ENCODE data around the gene CASZ1. TPM values are rescaled to one million over a fixed set of nuclear protein-coding genes. Genes with fewer than 3 reads are reported as not detected.

The CASZ1 gene
- total RNA-seq, 1 donor from 2014 or later = 4.0 TPM

- Histone ChIP-seq H2AFZ (ENCODE audit: low read depth, low read length) (no peak overlapping the region), H3K4me2 (ENCODE audit: low read length) (no peak overlapping the region), H3K9ac (ENCODE audit: low read length) (no peak overlapping the region), H3K36me3 (ENCODE audit: insufficient read depth, low read length) (no peaks in the 10 kb centered on the region), H4K20me1 (ENCODE audit: insufficient read depth, low read length) (no peaks in the 10 kb centered on the region), H3K79me2 (ENCODE audit: insufficient read depth, low read length) (no peaks in the 10 kb centered on the region), H3K27me3 (ENCODE audit: insufficient read depth, low read length) (no peaks in the 10 kb centered on the region), H3K27ac (ENCODE audit: low read depth, low read length) (no peak overlapping the region), H3K4me1 (ENCODE audit: insufficient read depth, low read length) (peaks cover 3% of the 10 kb centered on the region), H3K4me3 (ENCODE audit: insufficient read depth, low read depth, low read length) (no peak overlapping the region), H3K9me3 (ENCODE audit: insufficient read depth, low read depth, low read length) (no peaks in the 10 kb centered on the region)
- Mint-ChIP-seq H3K27ac (ENCODE audit: unreplicated experiment) (no peak overlapping the region), H3K4me1 (ENCODE audit: low read depth, unreplicated experiment) (no peaks in the 10 kb centered on the region), H3K4me3 (ENCODE audit: unreplicated experiment) (no peak overlapping the region), H3K36me3 (ENCODE audit: low read depth, unreplicated experiment) (peaks cover 5% of the 10 kb centered on the region), H3K9me3 (ENCODE audit: unreplicated experiment) (no peaks in the 10 kb centered on the region), H3K27me3 (ENCODE audit: low read depth, unreplicated experiment) (no peaks in the 10 kb centered on the region)
- FAIRE-seq (no peak), DNase-seq (ENCODE audit: low read depth) (no peak)
- TF ChIP-seq, protein P1, sequence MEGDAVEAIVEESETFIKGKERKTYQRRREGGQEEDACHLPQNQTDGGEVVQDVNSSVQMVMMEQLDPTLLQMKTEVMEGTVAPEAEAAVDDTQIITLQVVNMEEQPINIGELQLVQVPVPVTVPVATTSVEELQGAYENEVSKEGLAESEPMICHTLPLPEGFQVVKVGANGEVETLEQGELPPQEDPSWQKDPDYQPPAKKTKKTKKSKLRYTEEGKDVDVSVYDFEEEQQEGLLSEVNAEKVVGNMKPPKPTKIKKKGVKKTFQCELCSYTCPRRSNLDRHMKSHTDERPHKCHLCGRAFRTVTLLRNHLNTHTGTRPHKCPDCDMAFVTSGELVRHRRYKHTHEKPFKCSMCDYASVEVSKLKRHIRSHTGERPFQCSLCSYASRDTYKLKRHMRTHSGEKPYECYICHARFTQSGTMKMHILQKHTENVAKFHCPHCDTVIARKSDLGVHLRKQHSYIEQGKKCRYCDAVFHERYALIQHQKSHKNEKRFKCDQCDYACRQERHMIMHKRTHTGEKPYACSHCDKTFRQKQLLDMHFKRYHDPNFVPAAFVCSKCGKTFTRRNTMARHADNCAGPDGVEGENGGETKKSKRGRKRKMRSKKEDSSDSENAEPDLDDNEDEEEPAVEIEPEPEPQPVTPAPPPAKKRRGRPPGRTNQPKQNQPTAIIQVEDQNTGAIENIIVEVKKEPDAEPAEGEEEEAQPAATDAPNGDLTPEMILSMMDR (IDR thresholded peaks at IDR 0.05; ENCODE audit: insufficient read depth, low read depth, low read length) = no peak
- TF ChIP-seq EZH2 (IDR thresholded peaks at IDR 0.05; ENCODE audit: insufficient read depth, low read length) = no peak
Measured at GRCh38 chr1:10630661-10631120, 165.8 kb downstream of the CASZ1 start.

DNA sequence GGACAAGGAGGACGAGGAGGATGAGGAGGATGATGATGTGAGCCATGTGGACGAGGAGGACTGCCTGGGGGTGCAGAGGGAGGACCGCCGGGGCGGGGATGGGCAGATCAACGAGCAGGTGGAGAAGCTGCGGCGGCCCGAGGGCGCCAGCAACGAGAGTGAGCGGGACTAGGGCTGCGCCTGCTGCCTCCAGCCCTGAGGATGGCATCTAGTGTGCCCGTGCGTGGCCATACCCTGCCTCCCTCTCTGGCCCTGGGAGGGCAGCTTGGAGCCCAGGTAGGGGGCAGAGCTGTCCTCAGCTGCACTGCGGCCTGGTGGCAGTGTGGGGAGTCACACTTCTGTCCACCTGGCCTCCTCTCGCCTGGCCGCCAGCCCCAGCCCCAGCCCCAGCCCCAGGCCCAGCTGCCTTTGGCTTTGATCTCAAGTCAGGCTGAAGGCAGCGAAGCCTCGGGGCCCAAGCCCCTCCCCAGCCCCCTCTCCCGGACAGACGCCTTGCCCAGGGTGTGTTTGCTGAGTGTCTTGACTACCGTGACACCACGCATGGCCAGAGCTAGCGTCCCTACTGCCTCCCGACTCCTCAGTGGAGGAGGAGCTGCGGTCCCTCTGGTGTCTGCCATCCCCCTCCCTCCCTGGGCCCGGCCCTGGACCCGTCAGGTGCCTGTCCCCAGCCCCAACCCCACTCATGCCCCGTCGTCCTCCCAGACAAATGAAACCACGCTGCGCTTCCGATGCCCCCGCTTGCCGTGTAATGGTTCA is 166.5 kb downstream of the CASZ1 start:
- Histone ChIP-seq H3K9me3 (ENCODE audit: insufficient read depth, low read depth, low read length) (no peaks in the 10 kb centered on the region), H3K4me1 (ENCODE audit: insufficient read depth, low read length) (peaks cover 3% of the 10 kb centered on the region), H4K20me1 (ENCODE audit: insufficient read depth, low read length) (no peaks in the 10 kb centered on the region), H3K9ac (ENCODE audit: low read length) (no peak overlapping the region), H3K4me3 (ENCODE audit: insufficient read depth, low read depth, low read length) (no peak overlapping the region), H3K27me3 (ENCODE audit: insufficient read depth, low read length) (no peaks in the 10 kb centered on the region), H3K36me3 (ENCODE audit: insufficient read depth, low read length) (no peaks in the 10 kb centered on the region), H2AFZ (ENCODE audit: low read depth, low read length) (no peak overlapping the region), H3K79me2 (ENCODE audit: insufficient read depth, low read length) (no peaks in the 10 kb centered on the region), H3K4me2 (ENCODE audit: low read length) (no peak overlapping the region), H3K27ac (ENCODE audit: low read depth, low read length) (no peak overlapping the region)
- H3K4me1 Mint-ChIP-seq (ENCODE audit: low read depth, unreplicated experiment) = no peaks in the 10 kb centered on the region
- H3K9me3 Mint-ChIP-seq (ENCODE audit: unreplicated experiment) = no peaks in the 10 kb centered on the region
- no peak overlapping the region for H3K27ac Mint-ChIP-seq (ENCODE audit: unreplicated experiment)
- H3K4me3 Mint-ChIP-seq (ENCODE audit: unreplicated experiment) = no peak overlapping the region
- no peaks in the 10 kb centered on the region for H3K27me3 Mint-ChIP-seq (ENCODE audit: low read depth, unreplicated experiment)
- TF ChIP-seq EZH2 (IDR thresholded peaks at IDR 0.05; ENCODE audit: insufficient read depth, low read length) = no peak
- TF ChIP-seq, protein P1 (IDR thresholded peaks at IDR 0.05; ENCODE audit: insufficient read depth, low read depth, low read length) = no peak
- FAIRE-seq (no peak), DNase-seq (ENCODE audit: low read depth) (no peak)
- peaks cover 5% of the 10 kb centered on the region for H3K36me3 Mint-ChIP-seq (ENCODE audit: low read depth, unreplicated experiment)
